ENCODE data around the gene PDLIM4.

Gene PDLIM4

DNA sequence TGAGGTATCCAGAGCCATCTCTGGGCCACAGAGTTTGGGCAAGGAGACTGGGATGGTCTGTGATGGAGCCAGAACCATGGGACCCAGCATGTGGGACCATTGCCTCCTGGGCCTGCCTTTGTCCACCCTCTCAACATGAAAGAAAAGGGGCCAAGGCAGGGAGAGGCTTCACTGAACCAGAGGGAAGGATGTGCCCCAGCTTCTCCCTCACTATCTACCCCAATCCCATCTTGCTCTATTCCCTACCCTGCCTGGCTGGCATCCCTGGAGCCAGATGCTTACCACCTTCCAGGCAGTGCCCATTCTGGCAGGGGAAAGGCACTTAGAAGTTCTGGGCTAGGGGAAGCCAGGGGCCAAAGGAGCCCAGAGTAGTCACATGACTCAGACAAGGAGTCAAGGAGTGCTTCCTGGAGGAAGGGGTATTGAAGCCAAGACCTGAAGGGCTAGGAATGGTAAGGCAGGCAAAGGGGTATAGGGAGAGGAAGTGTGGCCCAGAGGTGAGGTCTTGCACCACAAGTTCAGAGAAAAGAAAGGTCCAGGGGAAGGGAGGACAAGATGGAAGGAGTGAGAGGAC is 9.8 kb downstream of the PDLIM4 start:
- DNase-seq (ENCODE audit: low read depth), result no peak

DNA sequence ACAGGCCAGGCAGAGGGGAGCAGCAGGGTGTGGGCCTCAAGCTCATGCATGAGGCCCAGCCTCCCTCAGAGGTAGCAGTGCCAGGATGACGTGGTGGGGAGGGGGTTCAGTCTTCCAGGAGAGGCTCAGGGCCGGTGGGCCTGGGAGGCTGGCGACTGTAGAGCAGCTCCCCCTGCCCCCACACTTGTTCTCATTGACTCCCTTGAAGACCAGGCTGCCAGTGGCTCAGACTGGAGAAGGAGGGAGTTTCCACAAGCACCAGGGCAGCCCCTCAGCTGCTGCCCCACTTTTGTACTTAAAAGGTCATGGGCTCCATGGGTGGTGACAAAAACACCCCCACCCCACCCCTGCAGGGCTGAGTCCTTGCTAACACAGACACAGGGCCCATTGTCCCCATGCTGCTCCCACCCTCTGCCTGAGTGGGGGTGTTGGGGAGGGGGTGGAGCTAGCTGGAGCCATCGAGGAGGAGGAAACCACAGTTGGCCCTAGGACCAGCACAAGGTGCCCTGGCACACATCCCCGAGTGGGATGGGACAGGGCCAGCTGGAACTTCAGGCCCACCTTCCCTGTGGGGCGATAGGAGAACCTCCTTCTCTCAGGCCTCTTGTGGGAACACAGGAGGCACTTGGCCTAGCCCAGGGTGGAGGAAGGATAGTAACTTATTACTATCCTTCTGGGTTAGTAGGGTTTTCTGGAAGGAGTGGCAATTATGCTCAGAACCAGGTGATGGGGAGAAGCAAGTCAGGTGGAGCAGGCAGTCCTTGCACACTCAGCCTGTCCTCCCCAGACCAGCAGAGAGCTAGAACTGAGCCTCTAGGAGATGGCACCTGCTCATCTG is 10.7 kb downstream of the PDLIM4 start:
- no peak for DNase-seq (ENCODE audit: low read depth)

DNA sequence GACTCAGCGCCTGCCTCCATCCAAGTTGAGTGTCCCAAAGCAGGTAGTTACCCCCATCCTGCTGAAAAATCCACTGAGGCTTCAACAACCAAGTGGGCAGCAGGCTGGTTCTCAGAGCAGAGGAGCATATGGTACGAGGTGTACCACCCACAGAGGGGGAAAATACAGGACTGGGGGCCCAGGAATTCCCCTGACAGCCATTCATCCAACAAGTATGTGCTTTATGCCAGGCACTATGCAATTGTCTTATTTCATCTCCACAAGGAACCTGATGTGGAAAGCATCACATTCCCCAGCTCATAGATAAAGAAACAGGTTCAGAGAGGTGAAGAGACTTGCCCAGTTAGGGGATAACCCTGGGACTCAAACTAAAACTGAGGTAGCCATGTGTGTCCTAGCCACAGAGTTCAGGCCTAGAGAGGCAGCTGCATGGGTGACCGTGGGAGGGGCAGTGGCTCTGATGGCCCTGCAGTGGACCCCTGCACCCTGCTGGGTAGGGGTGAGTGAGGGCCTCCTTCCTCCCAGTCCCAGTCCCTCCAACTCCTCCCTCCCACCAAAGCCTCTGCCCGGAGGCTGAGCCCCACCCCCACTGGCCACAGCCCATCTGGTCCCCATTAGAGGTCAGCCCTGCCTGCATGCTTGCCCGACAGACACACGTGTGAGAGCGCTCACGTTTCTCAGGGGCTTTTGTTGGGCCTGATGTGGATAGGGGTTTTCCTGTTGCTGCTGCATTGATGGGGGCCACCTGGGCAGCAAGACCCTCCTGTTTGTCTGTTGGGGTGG is 11.5 kb downstream of the PDLIM4 start:
- no peak for DNase-seq (ENCODE audit: low read depth)

GRCh38 chr5:132269635-132270334 is 12.3 kb downstream of the PDLIM4 start:
- no peak for DNase-seq (ENCODE audit: low read depth)

DNA sequence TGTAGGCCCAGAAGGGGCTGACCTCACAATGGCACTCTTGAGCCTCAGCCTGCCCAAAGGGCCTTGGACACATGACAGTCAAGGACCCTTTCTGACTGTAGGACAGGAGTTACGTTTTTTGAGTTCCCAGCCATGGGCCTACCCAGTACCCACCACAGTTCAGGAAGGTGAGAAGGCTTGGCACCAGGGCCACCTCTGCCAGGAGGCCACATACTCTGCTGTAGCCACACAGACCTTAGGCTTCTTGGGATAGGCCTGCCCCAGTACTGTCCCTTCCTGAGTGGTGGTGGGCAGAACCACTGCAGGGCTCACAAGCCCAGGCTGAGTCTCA is 12.8 kb downstream of the PDLIM4 start:
- DNase-seq (ENCODE audit: low read depth), result no peak

GRCh38 chr5:132270706-132271105 is 13.2 kb downstream of the PDLIM4 start:
- DNase-seq (ENCODE audit: low read depth), result no peak

- DNase-seq (ENCODE audit: low read depth), result no peak
Measured at GRCh38 chr5:132271251-132272246, 14.1 kb downstream of the PDLIM4 start.

GRCh38 chr5:132272311-132273210 is 15.1 kb downstream of the PDLIM4 start:
- DNase-seq (ENCODE audit: low read depth), result peak; percentile 45

GRCh38 chr5:132273631-132274030 is 16.1 kb downstream of the PDLIM4 start:
- no peak for DNase-seq (ENCODE audit: low read depth)

- DNase-seq (ENCODE audit: low read depth), result no peak
Measured at GRCh38 chr5:132274050-132274792, 16.7 kb downstream of the PDLIM4 start.

DNA sequence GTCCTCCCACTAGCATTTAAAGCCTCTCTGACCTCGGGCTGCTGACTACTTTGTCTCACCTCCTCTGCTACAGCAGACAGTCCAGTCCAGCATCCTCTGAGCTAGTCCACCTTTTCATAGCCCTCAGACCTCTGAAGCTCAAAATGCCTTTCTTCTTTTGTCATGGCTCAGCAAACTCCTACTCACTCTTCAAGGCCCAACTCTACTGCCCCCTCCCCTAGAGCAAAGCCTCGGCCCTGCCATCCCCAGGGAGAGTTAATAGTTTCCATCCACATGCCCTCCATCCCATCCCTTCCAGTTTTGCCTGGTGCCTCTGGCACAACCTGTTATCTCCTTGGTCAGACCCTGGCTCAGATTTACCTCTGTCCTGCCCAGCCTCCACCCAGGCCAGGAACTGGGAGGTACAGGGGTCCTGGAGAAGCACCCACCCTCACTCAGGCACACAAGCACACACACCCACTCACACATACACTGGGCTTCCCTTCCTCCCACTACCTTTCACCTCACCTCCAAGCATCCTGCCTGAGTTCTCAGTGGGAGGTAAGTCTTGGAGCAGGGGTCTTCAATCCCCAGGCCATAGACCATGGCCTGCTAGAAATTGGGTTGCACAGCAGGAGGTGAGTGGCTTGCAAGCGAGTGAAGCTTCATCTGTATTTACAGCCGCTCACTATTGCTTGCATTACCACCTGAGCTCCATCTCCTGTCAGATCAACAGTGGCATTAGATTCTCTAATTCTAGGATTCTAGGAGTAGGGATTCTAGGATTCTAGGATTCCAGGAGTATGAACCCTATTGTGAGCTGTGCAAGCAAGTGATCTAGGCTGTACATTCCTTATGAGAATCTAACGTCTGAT is 18.1 kb downstream of the PDLIM4 start:
- no peak for DNase-seq (ENCODE audit: low read depth)

GRCh38 chr5:132277256-132277655 is 19.8 kb downstream of the PDLIM4 start:
- DNase-seq (ENCODE audit: low read depth), result no peak

DNA sequence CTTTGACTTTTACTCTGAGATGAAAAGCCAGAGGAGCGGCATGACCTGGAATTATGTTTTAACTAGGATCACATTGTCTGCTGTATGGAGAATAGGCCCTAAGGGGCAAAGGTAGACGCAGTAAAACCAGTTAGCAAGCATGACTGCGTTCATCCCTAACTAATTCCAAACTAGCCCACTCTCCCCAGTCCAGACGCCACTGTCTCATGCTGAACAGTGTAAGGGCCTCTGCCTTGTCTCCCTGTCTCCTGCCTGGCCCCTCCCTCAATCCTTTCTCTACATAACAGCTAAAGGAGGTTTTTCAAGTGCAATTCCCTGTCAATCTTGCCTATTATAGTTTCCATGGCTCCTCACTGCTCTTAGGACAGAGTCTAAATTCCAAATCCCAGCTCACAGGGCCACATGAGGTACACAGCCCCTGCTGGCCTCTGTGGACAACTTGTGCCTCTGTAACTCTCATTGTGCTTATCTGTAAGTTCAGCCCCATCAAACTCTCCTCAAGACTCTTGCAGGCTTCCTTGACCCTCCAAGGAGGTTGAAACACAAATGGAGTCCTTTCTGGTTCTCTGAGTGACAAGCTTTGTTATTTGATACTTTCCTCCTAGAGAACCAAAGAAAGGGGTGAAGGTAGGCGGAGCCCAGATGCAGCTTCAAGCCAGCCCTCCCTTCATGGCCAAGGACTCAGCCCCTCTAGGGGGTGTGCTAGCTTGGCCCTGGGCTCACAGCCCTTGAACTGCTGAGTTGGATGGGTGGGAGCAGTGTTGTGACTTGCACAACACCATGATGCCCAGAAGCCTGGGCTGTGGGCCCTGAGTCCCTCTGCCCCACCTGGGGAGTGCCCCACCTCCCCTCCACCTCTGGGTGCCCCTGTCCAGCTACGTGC is 20.7 kb downstream of the PDLIM4 start:
- no peak for DNase-seq (ENCODE audit: low read depth)

- no peak for DNase-seq (ENCODE audit: low read depth)
Measured at GRCh38 chr5:132279801-132280200, 22.3 kb downstream of the PDLIM4 start.

DNA sequence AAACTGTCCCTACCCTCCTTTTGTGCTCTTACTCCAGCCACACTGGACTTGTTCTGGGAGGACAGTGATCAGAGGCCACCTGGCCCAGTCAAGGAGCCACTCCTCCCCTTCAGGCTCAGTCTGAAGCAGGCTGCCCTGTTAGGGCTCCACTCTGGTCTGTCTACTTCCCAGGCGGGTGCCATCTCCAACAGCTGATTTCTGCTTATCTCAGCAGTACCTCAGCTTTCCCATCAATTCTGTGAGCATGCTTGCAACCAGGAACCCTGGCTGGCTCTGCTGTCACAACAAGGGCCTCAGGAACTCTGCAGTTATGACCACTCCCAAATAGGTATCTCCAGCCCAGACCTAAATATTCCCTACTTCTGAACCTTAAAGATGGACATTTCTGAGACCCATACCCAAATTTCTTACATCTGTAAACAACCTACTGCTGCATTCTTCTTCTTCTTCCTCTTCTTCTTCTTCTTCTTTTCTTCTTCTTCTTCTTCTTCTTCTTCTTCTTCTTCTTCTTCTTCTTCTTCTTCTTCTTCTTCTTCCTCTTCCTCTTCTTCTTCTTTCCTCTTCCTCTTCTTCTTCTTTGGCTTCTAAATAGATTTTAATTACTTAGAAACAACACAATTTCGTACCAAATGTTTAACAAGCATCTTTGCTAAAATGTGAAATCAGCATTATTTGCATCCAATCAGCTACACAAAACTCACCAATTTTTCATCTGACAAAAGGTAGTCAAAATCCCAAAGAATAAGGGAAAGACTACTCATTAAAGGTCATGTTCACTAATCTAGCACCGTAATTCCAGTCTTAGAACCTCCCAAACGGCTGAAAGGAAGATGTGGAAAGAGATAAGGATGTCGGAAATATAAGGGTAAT is 23.1 kb downstream of the PDLIM4 start:
- no peak for DNase-seq (ENCODE audit: low read depth)

DNA sequence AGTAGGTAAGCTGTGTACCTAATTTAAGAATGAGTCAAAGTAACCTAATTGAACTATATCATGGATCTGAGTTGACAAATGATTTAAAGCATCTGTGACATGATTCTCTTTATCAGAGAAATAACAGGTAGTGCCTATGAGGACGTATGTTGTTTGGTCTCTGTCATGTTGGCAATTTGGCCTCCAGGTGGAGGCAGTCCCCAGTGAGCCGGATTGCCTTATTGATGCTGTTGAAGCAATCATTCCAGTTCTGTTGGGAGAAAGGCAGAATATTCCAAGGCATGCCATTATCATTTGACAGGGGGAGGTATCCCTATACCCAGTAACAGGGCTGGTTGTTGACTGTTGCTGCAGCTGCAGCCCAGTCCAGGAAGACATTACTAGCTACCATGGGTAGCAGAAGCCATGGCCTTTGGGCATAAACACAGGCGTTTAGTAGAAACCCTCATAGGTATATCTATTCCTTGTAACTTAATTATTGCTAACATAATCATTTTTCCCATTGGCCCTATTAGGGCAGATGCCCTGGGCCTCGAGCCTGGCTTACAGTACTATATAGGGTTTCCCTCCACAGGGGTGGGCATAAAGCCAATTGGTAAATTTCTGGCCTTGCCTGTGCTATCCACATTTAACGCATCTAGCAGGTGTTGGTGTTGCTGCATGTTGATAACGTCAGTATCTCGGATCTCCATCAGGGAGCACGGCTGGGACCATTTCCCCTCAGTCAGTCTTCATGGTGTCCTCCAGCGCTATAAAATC is 24.5 kb downstream of the PDLIM4 start:
- DNase-seq (ENCODE audit: low read depth), result no peak
